Type B pancreatic cell (in vitro differentiated cells): ENCODE results near the gene TOPORS. TPM values are rescaled to one million over a fixed set of nuclear protein-coding genes. Genes with fewer than 3 reads are reported as not detected.

Source experiments
- DNase-seq: peaks from one replicate; pipeline ENCODE4 v3.0.0; 2021; ENCODE audit warnings: mixed read lengths; ENCODE audit not compliant: unreplicated experiment; ENCODE audit errors: extremely low spot score
- H3K27ac Mint-ChIP-seq: 2 replicates; pipeline ENCODE4 v1.8.0; 2021; ENCODE audit warnings: mild to moderate bottlenecking, mixed read lengths
- H3K27me3 Mint-ChIP-seq: 2 replicates; pipeline ENCODE4 v1.8.0; 2021; ENCODE audit warnings: mixed read lengths
- H3K36me3 Mint-ChIP-seq: 2 replicates; pipeline ENCODE4 v1.8.0; 2021; ENCODE audit warnings: mixed read lengths
- H3K4me1 Mint-ChIP-seq: one replicate; pipeline ENCODE4 v1.8.0; 2021; ENCODE audit warnings: mixed read lengths; ENCODE audit not compliant: unreplicated experiment
- H3K4me3 Mint-ChIP-seq: 2 replicates; pipeline ENCODE4 v1.8.0; 2021; ENCODE audit warnings: mild to moderate bottlenecking, mixed read lengths
- H3K9me3 Mint-ChIP-seq: 2 replicates; pipeline ENCODE4 v1.8.0; 2021; ENCODE audit warnings: mixed read lengths
- CTCF ChIP-seq: fragments of 200-600 bp; sonication (generic); conservative IDR thresholded peaks from 2 replicates; pipeline ENCODE4 v1.5.0; 2021; ENCODE audit warnings: antibody characterized with exemption, mild to moderate bottlenecking
- total RNA-seq: library from RNA; stranded (reverse); gene quantifications from 2 replicates; pipeline ENCODE4 v1.2.1, GENCODE V29; 2021; ENCODE audit warnings: low replicate concordance

TOPORS gene
- total RNA-seq, 1 donor from 2014 or later = 18.4 TPM

GRCh38 chr9:32558408-32558934 lies 6.1 kb upstream of the TOPORS start:
- Mint-ChIP-seq H3K27me3 (no peaks in the 10 kb centered on the region), H3K36me3 (peaks cover 11% of the 10 kb centered on the region), H3K4me3 (no peak overlapping the region), H3K27ac (no peak overlapping the region), H3K9me3 (no peaks in the 10 kb centered on the region), H3K4me1 (no peaks in the 10 kb centered on the region)
- no peak for TF ChIP-seq CTCF
- no peak for DNase-seq

- H3K4me1 Mint-ChIP-seq = peaks cover 6% of the 10 kb centered on the region
- no peak overlapping the region for H3K4me3 Mint-ChIP-seq
- DNase-seq = no peak
- TF ChIP-seq CTCF = no peak
- H3K27me3 Mint-ChIP-seq = no peaks in the 10 kb centered on the region
- H3K36me3 Mint-ChIP-seq = peaks cover 11% of the 10 kb centered on the region
- H3K27ac Mint-ChIP-seq = no peak overlapping the region
- H3K9me3 Mint-ChIP-seq = no peaks in the 10 kb centered on the region
Measured at GRCh38 chr9:32554591-32554990, 2.2 kb upstream of the TOPORS start.

GRCh38 chr9:32554107-32554506 lies 1.7 kb upstream of the TOPORS start:
- peaks cover 10% of the 10 kb centered on the region for H3K4me1 Mint-ChIP-seq
- peaks cover 11% of the 10 kb centered on the region for H3K36me3 Mint-ChIP-seq
- TF ChIP-seq CTCF = no peak
- H3K9me3 Mint-ChIP-seq = no peaks in the 10 kb centered on the region
- no peaks in the 10 kb centered on the region for H3K27me3 Mint-ChIP-seq
- DNase-seq = no peak
- H3K4me3 Mint-ChIP-seq = peak overlapping the region; percentile 64
- H3K27ac Mint-ChIP-seq = no peak overlapping the region

GRCh38 chr9:32551276-32552051 lies 922 bp downstream of the TOPORS start:
- no peak for DNase-seq
- no peak for TF ChIP-seq CTCF

GRCh38 chr9:32550562-32551275 lies 1.7 kb downstream of the TOPORS start:
- Mint-ChIP-seq H3K27me3 (no peaks in the 10 kb centered on the region), H3K27ac (peak overlapping the region; percentile 96), H3K4me1 (peaks cover 14% of the 10 kb centered on the region), H3K9me3 (no peaks in the 10 kb centered on the region), H3K4me3 (peak overlapping the region; percentile 100), H3K36me3 (peaks cover 22% of the 10 kb centered on the region)
- TF ChIP-seq CTCF = peak; percentile 38
- peak; percentile 99 for DNase-seq

More at GRCh38 chr9:32551276-32552051, 922 bp downstream of the TOPORS start:
- Mint-ChIP-seq H3K4me1 (peaks cover 14% of the 10 kb centered on the region), H3K36me3 (peaks cover 20% of the 10 kb centered on the region), H3K4me3 (peak overlapping the region; percentile 100), H3K27me3 (no peaks in the 10 kb centered on the region), H3K27ac (peak overlapping the region; percentile 96), H3K9me3 (no peaks in the 10 kb centered on the region)
